Activated CD4-positive, alpha-beta T cell treated with anti-CD3 and anti-CD28 coated beads for 4 hours (primary cell): Measurements from ENCODE around the gene PITX1.

Experiments
- DNase-seq, 2 donors: peaks; one replicate each; pipeline ENCODE4 v3.0.0-alpha.2; 2020

The PITX1 gene

GRCh38 chr5:135061001-135061400, 27.0 kb upstream of the PITX1 start:
- no peak for DNase-seq

DNA sequence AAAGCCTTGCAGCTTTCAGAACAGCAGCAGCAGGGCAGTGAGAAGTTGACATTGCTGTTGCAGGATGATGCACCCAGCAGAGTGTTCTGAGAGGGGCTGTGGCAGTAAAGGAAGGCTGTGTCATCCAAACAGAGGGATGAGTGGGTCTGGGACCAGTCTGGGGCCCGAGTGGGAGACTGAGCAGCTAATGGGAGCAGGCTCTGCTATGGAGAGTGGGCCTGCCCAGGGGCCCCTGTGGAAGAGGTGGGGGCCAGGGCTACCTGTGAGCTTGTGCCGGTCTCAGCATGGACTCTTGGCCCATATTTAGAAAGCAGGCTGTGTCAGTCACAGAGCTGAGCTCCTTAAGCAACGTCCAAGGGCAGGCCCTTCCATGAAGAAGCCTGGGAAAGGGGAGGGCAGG, 26.0 kb upstream of the PITX1 start:
- no peak for DNase-seq

- no peak for DNase-seq
Observed at GRCh38 chr5:135059000-135059923, 25.2 kb upstream of the PITX1 start.

GRCh38 chr5:135058331-135058732, 24.3 kb upstream of the PITX1 start:
- no peak for DNase-seq

- DNase-seq = no peak
Observed at GRCh38 chr5:135057233-135057632, 23.2 kb upstream of the PITX1 start.

DNA sequence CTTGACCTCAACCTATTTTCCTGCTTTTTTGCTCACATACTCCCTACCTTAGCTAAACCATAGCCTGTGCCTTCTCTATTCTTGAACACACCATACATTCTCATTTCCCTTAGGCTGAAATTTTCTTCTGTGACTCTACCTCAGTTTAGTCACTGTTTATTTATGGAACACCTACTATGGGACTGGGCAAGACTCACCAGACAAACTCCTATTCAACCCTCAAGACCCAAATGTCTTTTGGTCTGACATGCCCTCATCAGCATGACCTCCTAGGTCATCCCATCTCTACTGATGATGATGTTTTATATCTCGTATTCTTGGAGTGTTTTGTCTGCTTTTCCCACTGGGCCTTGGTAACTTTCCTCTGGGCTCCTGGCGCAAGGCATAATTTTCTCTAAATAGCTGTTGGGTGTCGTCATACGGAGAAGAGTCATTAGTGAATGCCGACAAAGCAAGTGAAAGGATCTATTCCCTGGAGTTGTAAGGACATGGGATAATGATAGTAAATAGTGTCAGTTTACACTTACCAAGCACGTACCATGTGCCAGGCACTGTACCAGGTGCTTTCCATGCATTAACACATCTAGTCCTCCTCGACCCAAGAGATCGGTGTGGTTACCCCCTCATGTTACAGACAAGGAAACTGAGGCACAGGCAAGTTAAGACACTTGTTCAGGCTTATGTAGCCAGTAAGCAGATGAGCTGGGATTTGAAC, 22.4 kb upstream of the PITX1 start:
- no peak for DNase-seq

DNA sequence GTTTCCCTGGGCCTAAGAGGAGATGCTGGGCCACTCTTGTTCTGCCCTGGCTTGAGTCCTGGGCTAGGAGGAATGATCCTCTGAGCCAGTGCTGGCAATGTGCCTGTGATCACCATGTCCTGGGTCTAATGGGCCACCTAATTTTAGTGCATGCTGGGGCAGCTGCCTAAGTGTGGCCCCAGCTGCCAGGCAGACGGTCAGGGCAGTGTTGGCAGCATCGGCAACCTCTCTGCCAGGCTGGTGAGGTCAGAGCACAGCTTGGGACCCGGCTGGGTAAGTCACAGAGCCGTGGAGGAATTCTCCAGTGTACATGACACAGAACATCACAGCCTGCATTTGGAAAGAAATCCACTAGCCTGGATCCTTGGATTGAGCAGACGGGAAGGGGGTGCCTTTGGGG, 21.4 kb upstream of the PITX1 start:
- DNase-seq = no peak

GRCh38 chr5:135054546-135054945, 20.5 kb upstream of the PITX1 start:
- no peak for DNase-seq

- no peak for DNase-seq
Observed at GRCh38 chr5:135053989-135054388, 20.0 kb upstream of the PITX1 start.

DNA sequence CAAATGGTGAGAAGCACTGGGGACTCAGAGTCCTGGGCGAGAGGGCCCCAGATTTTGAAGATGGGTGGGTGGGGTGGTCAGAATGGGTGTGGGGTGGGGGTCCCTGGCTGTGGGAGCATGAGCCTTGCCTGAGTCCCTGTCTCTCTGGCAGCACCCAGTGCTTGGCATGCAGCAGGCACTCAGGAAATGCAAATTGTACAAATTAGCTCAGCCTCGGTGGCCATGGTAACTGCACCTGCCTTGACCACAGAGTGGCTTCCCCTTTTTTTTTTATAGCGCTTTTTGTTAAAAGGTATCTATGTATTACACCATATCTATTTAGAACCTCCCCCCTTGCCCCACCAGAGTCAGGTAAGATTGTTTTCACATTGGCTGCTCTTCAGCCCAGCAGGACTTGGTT, 19.2 kb upstream of the PITX1 start:
- DNase-seq = no peak

GRCh38 chr5:135052511-135053145, 18.6 kb upstream of the PITX1 start:
- no peak for DNase-seq

DNA sequence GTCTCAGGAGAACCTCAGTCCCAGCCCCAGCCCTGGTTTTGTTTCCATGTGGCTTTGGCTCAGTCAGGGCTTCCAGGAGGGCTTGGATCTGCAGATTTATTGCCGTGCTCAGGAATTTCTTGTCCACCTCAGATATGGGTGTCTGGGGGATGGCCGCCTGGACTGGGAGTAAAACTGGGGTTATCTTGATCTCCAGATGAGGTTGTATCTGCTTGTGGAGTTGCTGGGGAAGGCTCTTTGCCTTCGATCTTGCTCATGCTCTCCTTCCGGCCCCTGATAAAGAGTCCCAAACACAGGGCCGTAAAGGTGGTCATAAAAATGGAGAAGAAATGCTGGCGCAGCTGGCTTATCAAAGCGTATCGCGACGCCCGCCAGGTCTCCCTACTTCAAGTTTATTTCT, 17.8 kb upstream of the PITX1 start:
- no peak for DNase-seq

- DNase-seq = no peak
Observed at GRCh38 chr5:135051399-135051798, 17.4 kb upstream of the PITX1 start.

DNA sequence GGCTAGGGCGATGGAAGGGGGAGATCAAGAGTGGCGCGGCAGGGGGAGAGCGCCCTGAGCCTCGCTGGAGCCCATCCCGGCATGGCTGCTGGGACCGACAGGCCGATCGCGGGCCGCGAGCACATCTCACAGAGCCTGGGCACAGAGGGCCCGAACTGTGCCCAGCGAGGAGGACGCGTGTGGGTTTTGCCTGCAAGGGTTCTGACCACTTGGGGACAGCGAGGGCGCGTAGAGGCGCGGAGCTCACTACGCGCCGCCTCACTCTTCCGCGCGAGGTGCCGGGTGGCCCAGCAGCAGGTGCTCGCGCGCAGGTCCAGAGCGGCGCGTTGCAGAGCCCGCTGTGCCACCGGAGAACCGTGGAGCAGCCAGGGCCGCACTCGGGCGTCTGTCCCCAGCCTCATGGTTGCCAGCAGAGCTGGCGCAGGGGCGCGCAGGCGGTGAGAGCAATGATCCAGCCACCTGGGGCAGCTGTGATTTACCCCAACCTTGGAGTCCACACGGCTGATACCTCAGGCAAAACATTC, 16.3 kb upstream of the PITX1 start:
- DNase-seq = no peak

GRCh38 chr5:135048930-135049329, 14.9 kb upstream of the PITX1 start:
- no peak for DNase-seq

- no peak for DNase-seq
Observed at GRCh38 chr5:135048286-135048685, 14.3 kb upstream of the PITX1 start.

DNA sequence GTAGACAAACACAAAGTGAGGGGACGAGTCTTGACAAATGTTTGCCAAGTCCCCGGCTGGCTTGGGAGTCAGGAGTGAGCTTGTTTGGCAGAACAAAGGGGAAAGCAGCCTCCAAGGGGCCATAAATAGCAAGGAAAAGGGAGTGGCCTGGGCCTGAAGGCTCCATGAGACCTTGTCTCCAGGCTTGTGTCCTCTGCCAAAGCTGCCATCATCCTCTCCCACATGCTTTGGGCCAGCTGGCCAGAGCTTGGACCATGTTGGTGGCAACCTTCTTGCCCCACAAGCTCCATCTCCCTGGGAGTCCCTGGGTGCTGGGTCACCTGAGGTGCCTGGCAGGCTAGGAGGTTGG, 13.3 kb upstream of the PITX1 start:
- no peak for DNase-seq

- no peak for DNase-seq
Observed at GRCh38 chr5:135046661-135047346, 12.8 kb upstream of the PITX1 start.

GRCh38 chr5:135045488-135045887, 11.5 kb upstream of the PITX1 start:
- no peak for DNase-seq

DNA sequence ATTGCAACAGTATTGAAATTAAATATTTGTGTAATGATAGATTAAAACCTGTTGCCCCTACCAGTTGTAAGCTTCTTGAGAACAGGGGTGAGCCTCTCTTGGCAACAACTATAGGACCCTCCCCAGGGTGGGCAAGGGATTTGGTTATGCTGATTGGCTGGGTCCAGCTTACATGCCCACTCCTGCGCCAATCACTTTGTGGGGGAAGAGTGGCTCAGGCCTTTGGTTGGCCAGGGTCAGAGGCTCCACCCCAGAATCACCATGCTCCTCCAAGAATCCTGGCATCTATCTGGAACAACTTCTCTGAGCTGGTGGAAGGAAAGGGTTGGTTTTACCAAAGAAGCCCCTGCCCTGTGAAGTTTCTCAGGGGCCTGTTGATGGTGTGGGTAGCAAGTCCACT, 8.6 kb upstream of the PITX1 start:
- no peak for DNase-seq

GRCh38 chr5:135041726-135042125, 7.7 kb upstream of the PITX1 start:
- DNase-seq = no peak

GRCh38 chr5:135041145-135041587, 7.1 kb upstream of the PITX1 start:
- no peak for DNase-seq
